ENCODE results near the gene RAB35.

The RAB35 gene

GRCh38 chr12:120116441-120116791 is at the start of gene RAB35:
Gene RAB35, minus strand, starts transcription at chr12:120116753. Its CDS starts 103 bp downstream, at chr12:120116650.
- Histone ChIP-seq H3K27me3 (replicated peaks; ENCODE audit: control insufficient read depth, insufficient read depth, low read length) (no peaks in the 10 kb centered on the region), H3K4me3 (replicated peaks; ENCODE audit: low read depth, low read length) (peak within 1 kb of the TSS; percentile 91), H3K36me3 (ENCODE audit: control insufficient read depth, insufficient read depth, low read length) (peaks cover 10% of the 10 kb centered on the region)
- no peak for DNase-seq (ENCODE audit: extremely low read depth, insufficient read length)
- TF ChIP-seq, protein P1, sequence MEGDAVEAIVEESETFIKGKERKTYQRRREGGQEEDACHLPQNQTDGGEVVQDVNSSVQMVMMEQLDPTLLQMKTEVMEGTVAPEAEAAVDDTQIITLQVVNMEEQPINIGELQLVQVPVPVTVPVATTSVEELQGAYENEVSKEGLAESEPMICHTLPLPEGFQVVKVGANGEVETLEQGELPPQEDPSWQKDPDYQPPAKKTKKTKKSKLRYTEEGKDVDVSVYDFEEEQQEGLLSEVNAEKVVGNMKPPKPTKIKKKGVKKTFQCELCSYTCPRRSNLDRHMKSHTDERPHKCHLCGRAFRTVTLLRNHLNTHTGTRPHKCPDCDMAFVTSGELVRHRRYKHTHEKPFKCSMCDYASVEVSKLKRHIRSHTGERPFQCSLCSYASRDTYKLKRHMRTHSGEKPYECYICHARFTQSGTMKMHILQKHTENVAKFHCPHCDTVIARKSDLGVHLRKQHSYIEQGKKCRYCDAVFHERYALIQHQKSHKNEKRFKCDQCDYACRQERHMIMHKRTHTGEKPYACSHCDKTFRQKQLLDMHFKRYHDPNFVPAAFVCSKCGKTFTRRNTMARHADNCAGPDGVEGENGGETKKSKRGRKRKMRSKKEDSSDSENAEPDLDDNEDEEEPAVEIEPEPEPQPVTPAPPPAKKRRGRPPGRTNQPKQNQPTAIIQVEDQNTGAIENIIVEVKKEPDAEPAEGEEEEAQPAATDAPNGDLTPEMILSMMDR (IDR thresholded peaks at IDR 0.05; ENCODE audit: insufficient read depth, low read length, poor library complexity, severe bottlenecking): no peak

- no peaks in the 10 kb centered on the region for H3K27me3 ChIP-seq (replicated peaks; ENCODE audit: control insufficient read depth, insufficient read depth, low read length)
- H3K4me3 ChIP-seq (replicated peaks; ENCODE audit: low read depth, low read length): no peak overlapping the region
- TF ChIP-seq, protein P1 (IDR thresholded peaks at IDR 0.05; ENCODE audit: insufficient read depth, low read length, poor library complexity, severe bottlenecking): no peak
- no peak for DNase-seq (ENCODE audit: extremely low read depth, insufficient read length)
- peaks cover 57% of the 10 kb centered on the region for H3K36me3 ChIP-seq (ENCODE audit: control insufficient read depth, insufficient read depth, low read length)
Observed at GRCh38 chr12:120164293-120164692, 47.7 kb upstream of the RAB35 start.

- H3K36me3 ChIP-seq (ENCODE audit: control insufficient read depth, insufficient read depth, low read length): peaks cover 57% of the 10 kb centered on the region
- no peaks in the 10 kb centered on the region for H3K27me3 ChIP-seq (replicated peaks; ENCODE audit: control insufficient read depth, insufficient read depth, low read length)
- TF ChIP-seq, protein P1 (IDR thresholded peaks at IDR 0.05; ENCODE audit: insufficient read depth, low read length, poor library complexity, severe bottlenecking): no peak
- no peak for DNase-seq (ENCODE audit: extremely low read depth, insufficient read length)
- no peak overlapping the region for H3K4me3 ChIP-seq (replicated peaks; ENCODE audit: low read depth, low read length)
Observed at GRCh38 chr12:120162763-120163162, 46.2 kb upstream of the RAB35 start.

DNA sequence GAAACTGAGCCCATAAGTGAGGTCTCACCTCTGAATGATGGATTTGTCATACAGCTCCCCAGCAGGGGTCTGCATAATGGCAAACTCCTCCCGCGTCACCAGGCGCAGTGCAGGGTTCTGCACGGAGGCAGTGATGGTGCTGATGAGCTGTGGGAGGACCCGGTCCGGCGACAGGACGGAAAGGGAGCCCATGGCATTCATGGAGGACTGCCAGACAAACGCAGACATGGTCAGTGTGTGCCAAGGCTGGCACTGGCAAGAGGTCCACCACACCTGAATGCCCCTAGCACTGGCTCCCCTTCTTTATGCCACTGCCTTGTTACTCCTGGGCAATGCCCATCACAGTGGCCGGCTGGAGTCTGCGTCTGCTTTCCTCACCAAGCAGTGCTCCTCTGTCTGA is 45.3 kb upstream of the RAB35 start:
- DNase-seq (ENCODE audit: extremely low read depth, insufficient read length): no peak
- Histone ChIP-seq H3K36me3 (ENCODE audit: control insufficient read depth, insufficient read depth, low read length) (peaks cover 61% of the 10 kb centered on the region), H3K4me3 (replicated peaks; ENCODE audit: low read depth, low read length) (no peak overlapping the region), H3K27me3 (replicated peaks; ENCODE audit: control insufficient read depth, insufficient read depth, low read length) (no peaks in the 10 kb centered on the region)
- TF ChIP-seq, protein P1 (IDR thresholded peaks at IDR 0.05; ENCODE audit: insufficient read depth, low read length, poor library complexity, severe bottlenecking): no peak

- TF ChIP-seq, protein P1 (IDR thresholded peaks at IDR 0.05; ENCODE audit: insufficient read depth, low read length, poor library complexity, severe bottlenecking): no peak
- no peaks in the 10 kb centered on the region for H3K27me3 ChIP-seq (replicated peaks; ENCODE audit: control insufficient read depth, insufficient read depth, low read length)
- H3K36me3 ChIP-seq (ENCODE audit: control insufficient read depth, insufficient read depth, low read length): peaks cover 73% of the 10 kb centered on the region
- no peak for DNase-seq (ENCODE audit: extremely low read depth, insufficient read length)
- H3K4me3 ChIP-seq (replicated peaks; ENCODE audit: low read depth, low read length): no peak overlapping the region
Observed at GRCh38 chr12:120159509-120160237, 43.1 kb upstream of the RAB35 start.
